ENCODE measurements around the gene CCDC167. TPM values are rescaled to one million over a fixed set of nuclear protein-coding genes. Genes with fewer than 3 reads are reported as not detected.

The CCDC167 gene
- total RNA-seq, 1 experiment from 2014 or later: 27.8 TPM

DNA sequence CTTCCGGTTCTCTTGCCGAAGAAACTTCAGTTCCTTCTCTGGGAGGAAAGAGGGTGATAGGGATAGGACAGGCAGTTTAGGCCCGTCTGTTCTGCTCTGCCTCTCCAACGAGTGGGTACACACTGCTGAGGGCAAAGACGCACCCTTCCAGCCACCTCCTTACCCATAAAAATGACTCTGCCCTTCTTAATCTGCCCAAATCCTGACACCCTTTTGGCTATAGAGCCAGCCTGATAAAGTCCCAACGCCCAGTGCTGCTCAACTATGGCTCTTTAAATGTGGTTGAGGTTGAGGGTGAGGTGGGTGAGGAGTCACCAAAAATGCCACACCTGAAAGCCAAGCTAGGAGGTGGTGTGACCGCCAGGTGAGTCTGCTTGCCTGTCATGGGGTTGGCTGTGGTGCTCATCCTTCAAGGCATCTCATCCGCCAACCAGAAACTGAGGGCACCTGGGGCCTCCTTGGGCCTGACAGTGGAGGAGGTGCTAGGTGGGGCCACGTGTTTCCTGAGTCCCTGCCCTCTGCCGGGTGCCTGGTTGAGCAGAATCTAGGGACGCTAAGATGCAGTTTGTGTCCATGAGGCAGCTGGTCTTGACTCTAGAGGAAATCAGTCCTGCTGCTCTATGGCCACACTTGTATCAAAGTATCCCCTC, 16.3 kb downstream of the CCDC167 start:
- H4K20me1 ChIP-seq (ENCODE audit: insufficient read depth): no peaks in the 10 kb centered on the region
- H3K36me3 ChIP-seq (ENCODE audit: control insufficient read depth in 1 of 2, insufficient read depth in 2 of 2, low read length in 2 of 2): peaks cover 2 to 14% of the 10 kb centered on the region in 2 experiments; a peak in 2 of 4 replicates
- ChIA-PET POLR2A (no interaction called here), CTCF (no interaction called here), RAD21 (ENCODE audit: low non-redundant PET in 1 of 2, low total read pairs in 2 of 2, uncharacterized antibody in 2 of 2, unreplicated experiment in 2 of 2) (no interaction called here)
- BruUV-seq (replicated peaks): no TSS peak
- H3K9ac ChIP-seq (ENCODE audit: low read length): no peak overlapping the region
- H3K4me3 ChIP-seq (replicated peaks in 1 of 2; ENCODE audit: low read depth in 1 of 2, low read length in 2 of 2): no peak overlapping the region
- no peak for ATAC-seq
- H3K27me3 ChIP-seq (ENCODE audit: insufficient read depth, low read length): no peaks in the 10 kb centered on the region
- no peak overlapping the region for H2AFZ ChIP-seq (ENCODE audit: low read depth, low read length, poor library complexity, severe bottlenecking)
- intact Hi-C loops (cut with micrococcal nuclease): no loop called here
- H3K4me2 ChIP-seq (ENCODE audit: low read length): no peak overlapping the region
- no peaks in the 10 kb centered on the region for H3K9me3 ChIP-seq (ENCODE audit: control insufficient read depth in 1 of 2, insufficient read depth in 1 of 2, low read depth in 1 of 2, low read length in 2 of 2)
- H3K4me1 ChIP-seq (ENCODE audit: control insufficient read depth in 1 of 2, insufficient read depth in 2 of 2, low read length in 2 of 2): no peaks in the 10 kb centered on the region
- H3K79me2 ChIP-seq (ENCODE audit: insufficient read depth, low read length): no peaks in the 10 kb centered on the region
- TF ChIP-seq RAD21 (IDR thresholded peaks at IDR 0.05; ENCODE audit: low read depth): no peak
- TF ChIP-seq, protein P1, sequence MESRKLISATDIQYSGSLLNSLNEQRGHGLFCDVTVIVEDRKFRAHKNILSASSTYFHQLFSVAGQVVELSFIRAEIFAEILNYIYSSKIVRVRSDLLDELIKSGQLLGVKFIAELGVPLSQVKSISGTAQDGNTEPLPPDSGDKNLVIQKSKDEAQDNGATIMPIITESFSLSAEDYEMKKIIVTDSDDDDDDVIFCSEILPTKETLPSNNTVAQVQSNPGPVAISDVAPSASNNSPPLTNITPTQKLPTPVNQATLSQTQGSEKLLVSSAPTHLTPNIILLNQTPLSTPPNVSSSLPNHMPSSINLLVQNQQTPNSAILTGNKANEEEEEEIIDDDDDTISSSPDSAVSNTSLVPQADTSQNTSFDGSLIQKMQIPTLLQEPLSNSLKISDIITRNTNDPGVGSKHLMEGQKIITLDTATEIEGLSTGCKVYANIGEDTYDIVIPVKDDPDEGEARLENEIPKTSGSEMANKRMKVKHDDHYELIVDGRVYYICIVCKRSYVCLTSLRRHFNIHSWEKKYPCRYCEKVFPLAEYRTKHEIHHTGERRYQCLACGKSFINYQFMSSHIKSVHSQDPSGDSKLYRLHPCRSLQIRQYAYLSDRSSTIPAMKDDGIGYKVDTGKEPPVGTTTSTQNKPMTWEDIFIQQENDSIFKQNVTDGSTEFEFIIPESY (IDR thresholded peaks at IDR 0.05; ENCODE audit: extremely low read depth, insufficient replicate concordance, low read length): no peak
- TF ChIP-seq, protein P2, sequence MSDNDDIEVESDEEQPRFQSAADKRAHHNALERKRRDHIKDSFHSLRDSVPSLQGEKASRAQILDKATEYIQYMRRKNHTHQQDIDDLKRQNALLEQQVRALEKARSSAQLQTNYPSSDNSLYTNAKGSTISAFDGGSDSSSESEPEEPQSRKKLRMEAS (IDR thresholded peaks at IDR 0.05): no peak
- TF ChIP-seq POLR2A (IDR thresholded peaks at IDR 0.05; ENCODE audit: borderline replicate concordance, extremely low read depth, insufficient read depth, insufficient read length): no peak
- no peak for TF ChIP-seq POLR2AphosphoS5 (IDR thresholded peaks at IDR 0.05; ENCODE audit: low read depth, low read length)
- no peak for TF ChIP-seq CTCF (IDR thresholded peaks at IDR 0.05 in 2 of 3, conservative IDR thresholded peaks at IDR 0.05 in 1 of 3; ENCODE audit: borderline replicate concordance in 1 of 3, insufficient read depth in 1 of 3, low read depth in 2 of 3, low read length in 2 of 3)
- no peak for TF ChIP-seq CEBPB (IDR thresholded peaks at IDR 0.05; ENCODE audit: low read depth)
- no peak for TF ChIP-seq EZH2 (IDR thresholded peaks at IDR 0.05)
- no peak for TF ChIP-seq ELF1 (IDR thresholded peaks at IDR 0.05; ENCODE audit: borderline replicate concordance, low read depth)
- no peaks in the 10 kb centered on the region for H3K9me2 ChIP-seq (ENCODE audit: insufficient read depth)
- DNase-seq (ENCODE audit: low read depth, low spot score): no peak
- no peak overlapping the region for H3K27ac ChIP-seq (ENCODE audit: low read depth, low read length)
